GM12878 (cell line): ENCODE data around the gene ZNF132. TPM values are rescaled to one million over a fixed set of nuclear protein-coding genes. Genes with fewer than 3 reads are reported as not detected.
A peak's percentile ranks its signal among the peaks of the same experiment; 100 is the strongest.

Experiments used
- ATAC-seq: fragments of 200-7000 bp; cut with Tn5 transposase; 3 replicates; pipeline ENCODE4 v1.9.1; 2020; ENCODE audit warnings: mild to moderate bottlenecking, moderate library complexity
- BruUV-seq: library from RNA; stranded (reverse); fragments of 400-500 nt; replicated peaks from 2 replicates; lab custom pipeline; 2021; lab: Mats Ljungman, UMichigan
- CTCF ChIA-PET: fragments of 300-600 bp; sonication (Branson Sonifier 250); formaldehyde crosslinking; extraction: SDS; loops from one replicate; lab custom pipeline; 2021; ENCODE audit warnings: inconsistent platforms; lab: Yijun Ruan, JAX
- POLR2A ChIA-PET: fragments of 350-600 bp; formaldehyde crosslinking; extraction: SDS; loops from one replicate; lab custom pipeline; 2021; ENCODE audit warnings: inconsistent platforms; lab: Charles Lee
- RAD21 ChIA-PET: fragments of 300-600 bp; sonication (Branson Sonifier 250); formaldehyde crosslinking; loops from one replicate; lab custom pipeline; 2023; ENCODE audit warnings: antibody characterized with exemption; ENCODE audit not compliant: unreplicated experiment; lab: Charles Lee
- SMC1A ChIA-PET: fragments of 300-600 bp; sonication (Branson Sonifier 250); formaldehyde crosslinking; loops from one replicate; lab custom pipeline; 2023; ENCODE audit not compliant: unreplicated experiment, uncharacterized antibody; lab: Charles Lee
- DNase-seq: peaks from one replicate; pipeline ENCODE4 v3.0.0-alpha.2; 2011; ENCODE audit warnings: low read depth, low spot score
- FAIRE-seq: peaks from 3 replicates; lab custom pipeline; 2011; peaks lifted over from hg19 to GRCh38; lab: Jason Lieb, UNC
- H2AFZ ChIP-seq: 2 replicates; pipeline ENCODE4 v1.6.0; 2011; ENCODE audit warnings: low read depth, low read length, control low read depth; ENCODE audit not compliant: control insufficient read depth
- H3K27ac ChIP-seq: 2 replicates; pipeline ENCODE4 v1.5.1; 2011; ENCODE audit warnings: control low read depth; ENCODE audit not compliant: control insufficient read depth, insufficient read depth
- H3K27me3 ChIP-seq, 2 experiments: replicated peaks in 1 of 2; 2 replicates each; pipeline versions ENCODE4 v1.6.0 to v1.6.1; 2011; ENCODE audit warnings: low read length in 1 of 2; ENCODE audit not compliant: control insufficient read depth in 2 of 2, insufficient read depth in 2 of 2
- H3K36me3 ChIP-seq, 2 experiments: 2 replicates each; pipeline ENCODE4 v1.5.1; 2011; ENCODE audit warnings: low read length in 1 of 2; ENCODE audit not compliant: control insufficient read depth in 2 of 2, insufficient read depth in 2 of 2
- H3K4me1 ChIP-seq: 2 replicates; pipeline ENCODE4 v1.6.1; 2011; ENCODE audit warnings: mild to moderate bottlenecking, low read length, moderate library complexity, mixed read lengths; ENCODE audit not compliant: control insufficient read depth, insufficient read depth
- H3K4me2 ChIP-seq: 2 replicates; pipeline ENCODE4 v1.6.0; 2011; ENCODE audit warnings: control low read depth; ENCODE audit not compliant: control insufficient read depth, insufficient read depth
- H3K4me3 ChIP-seq: fragments of 200-600 bp; sonication (generic); 2 replicates; pipeline ENCODE4 v1.5.1; 2016
- H3K79me2 ChIP-seq: 2 replicates; pipeline ENCODE4 v1.6.0; 2011; ENCODE audit warnings: low read length; ENCODE audit not compliant: control insufficient read depth, insufficient read depth
- H3K9ac ChIP-seq: 2 replicates; pipeline ENCODE4 v1.8.0; 2011; ENCODE audit warnings: low read length, control low read depth, mixed read lengths; ENCODE audit not compliant: control insufficient read depth, insufficient read depth
- H3K9me3 ChIP-seq: replicated peaks from 3 replicates; pipeline ENCODE4 v1.5.1; 2011; ENCODE audit warnings: mild to moderate bottlenecking, low read length; ENCODE audit not compliant: control insufficient read depth, insufficient read depth
- H4K20me1 ChIP-seq: 2 replicates; pipeline ENCODE4 v1.6.0; 2011; ENCODE audit not compliant: control insufficient read depth, insufficient read depth
- BRCA1 ChIP-seq: IDR thresholded peaks from 2 replicates; pipeline ENCODE4 v1.6.1; 2011; ENCODE audit warnings: low read depth, low read length, improper control_type of control experiment
- DPF2 ChIP-seq: fragments of 450-650 bp; IDR thresholded peaks from 2 replicates; pipeline ENCODE4 v1.6.1; 2017; ENCODE audit warnings: mild to moderate bottlenecking
- HDAC2 ChIP-seq: fragments of 200-600 bp; sonication (generic); IDR thresholded peaks from 2 replicates; pipeline ENCODE4 v1.6.1; 2017
- NR2F1 ChIP-seq: fragments of 450-650 bp; conservative IDR thresholded peaks from 2 replicates; pipeline ENCODE4 v1.6.1; 2017; ENCODE audit warnings: mild to moderate bottlenecking
- POLR2A ChIP-seq: IDR thresholded peaks from 2 replicates; pipeline ENCODE4 v1.6.1; 2011; ENCODE audit warnings: low read depth, mild to moderate bottlenecking, low read length
- POLR2AphosphoS5 ChIP-seq: IDR thresholded peaks from 2 replicates; pipeline ENCODE4 v1.6.1; 2011; ENCODE audit warnings: mild to moderate bottlenecking, low read length, inconsistent platforms
- RELA ChIP-seq: fragments of 450-650 bp; IDR thresholded peaks from 2 replicates; pipeline ENCODE4 v1.8.0; 2014; ENCODE audit warnings: borderline replicate concordance; ENCODE audit not compliant: partially characterized antibody
- ZNF207 ChIP-seq: fragments of 450-650 bp; IDR thresholded peaks from 2 replicates; pipeline ENCODE4 v1.6.1; 2014; ENCODE audit warnings: antibody characterized with exemption, mild to moderate bottlenecking, borderline replicate concordance
- WGBS: methylation state at CpG from one replicate; pipeline ENCODE4 v1.1.6; 2016; ENCODE audit warnings: low lambda C conversion rate; ENCODE audit not compliant: insufficient replicate concordance, insufficient coverage; ENCODE audit errors: missing lambda C conversion rate; 5-methylcytosine and 5-hydroxymethylcytosine counted together
- in situ Hi-C: fragments of 300-500 bp; cut with MboI; formaldehyde crosslinking; loops from 9 replicates; pipeline ENCODE4 v1.14.3; 2018; ENCODE audit warnings: mixed read lengths
- intact Hi-C: fragments of 100-400 bp; cut with micrococcal nuclease; formaldehyde crosslinking; loops from one replicate; pipeline ENCODE4 v1.14.2; 2022; ENCODE audit not compliant: unreplicated experiment
- polyA plus RNA-seq, 11 experiments: library from polyadenylated mRNA; depleted of rRNA in 4 of 11; unstranded in 6 of 11; stranded (reverse) in 5 of 11; fragments of >200 nt; fragmentation: Nextera tagmentation in 4 of 11; fragmentation: Illumina TruSeq in 1 of 11; extraction: Ambion mirVana in 4 of 11; extraction: Trizol in 1 of 11; gene quantifications; 1 replicate in 1 of 11; 2 replicates in 10 of 11; pipeline versions ENCODE4 v1.2.1 to v1.2.3, GENCODE V29; 2011 to 2016; ENCODE audit warnings: inconsistent platforms in 2 of 11, missing spikeins in 2 of 11, low read depth in 1 of 11
- total RNA-seq, 4 experiments: library from RNA; depleted of rRNA in 3 of 4; stranded (reverse); fragments of >200 nt in 3 of 4; fragmentation: Illumina TruSeq in 1 of 4; extraction: Trizol in 1 of 4; gene quantifications; 2 replicates each; pipeline versions ENCODE4 v1.2.1 to v1.2.3, GENCODE V29; 2013 to 2021
- TF ChIP-seq, protein P1 (sequence below): fragments of 150-350 bp; IDR thresholded peaks from 2 replicates; pipeline ENCODE4 v1.6.1; 2014; ENCODE audit warnings: mild to moderate bottlenecking, low read depth, low read length
- TF ChIP-seq, protein P2 (sequence below): fragments of 450-650 bp; IDR thresholded peaks from 2 replicates; pipeline ENCODE4 v1.6.1; 2017; ENCODE audit warnings: low read depth, mild to moderate bottlenecking, moderate library complexity

ZNF132 gene
- total and polyA plus RNA-seq, 10 of the 15 experiments (the other 5 are each of a cell fraction or from before 2014, with no cell fraction given), result 0.56 to 4.0 (median 2.3) TPM

DNA sequence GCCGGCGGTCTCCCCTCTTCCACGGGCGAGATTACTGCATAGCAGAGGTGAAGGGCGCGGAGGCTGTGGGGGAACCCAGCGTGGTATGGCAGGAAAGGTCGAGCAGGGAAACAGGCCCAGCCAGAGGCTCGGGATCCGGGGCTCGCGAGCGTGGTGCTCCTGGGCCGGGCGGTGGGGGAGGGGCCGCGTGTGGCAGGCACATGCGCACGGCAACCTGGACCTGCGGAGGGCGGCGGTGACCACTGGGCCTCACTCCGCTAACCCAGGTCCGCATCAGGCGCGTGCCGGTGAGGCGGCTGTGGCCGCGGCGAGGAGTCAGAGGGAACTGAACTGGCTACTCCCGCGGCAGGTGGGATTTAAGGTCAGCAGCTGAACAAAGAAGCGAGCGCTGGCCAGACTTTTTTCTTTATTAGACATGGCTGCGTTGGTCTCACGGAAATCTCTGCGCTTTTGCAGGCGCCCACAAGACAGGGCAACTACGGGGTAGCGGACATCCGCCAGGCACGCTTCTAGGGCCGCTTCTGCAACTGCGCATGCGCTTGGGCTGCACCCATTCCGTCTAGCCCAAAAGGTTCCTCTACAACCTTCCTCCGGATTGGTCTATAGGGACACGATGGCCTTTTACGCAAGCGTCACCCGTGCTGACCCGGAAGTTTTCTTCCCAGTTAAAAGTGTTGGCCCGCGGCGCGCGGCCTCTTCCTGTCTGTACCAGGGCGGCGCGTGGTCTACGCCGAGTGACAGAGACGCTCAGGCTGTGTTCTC is 53.2 kb downstream of the ZNF132 start, which contains the start of gene RPS5 (continued):
- TF ChIP-seq, protein P1, sequence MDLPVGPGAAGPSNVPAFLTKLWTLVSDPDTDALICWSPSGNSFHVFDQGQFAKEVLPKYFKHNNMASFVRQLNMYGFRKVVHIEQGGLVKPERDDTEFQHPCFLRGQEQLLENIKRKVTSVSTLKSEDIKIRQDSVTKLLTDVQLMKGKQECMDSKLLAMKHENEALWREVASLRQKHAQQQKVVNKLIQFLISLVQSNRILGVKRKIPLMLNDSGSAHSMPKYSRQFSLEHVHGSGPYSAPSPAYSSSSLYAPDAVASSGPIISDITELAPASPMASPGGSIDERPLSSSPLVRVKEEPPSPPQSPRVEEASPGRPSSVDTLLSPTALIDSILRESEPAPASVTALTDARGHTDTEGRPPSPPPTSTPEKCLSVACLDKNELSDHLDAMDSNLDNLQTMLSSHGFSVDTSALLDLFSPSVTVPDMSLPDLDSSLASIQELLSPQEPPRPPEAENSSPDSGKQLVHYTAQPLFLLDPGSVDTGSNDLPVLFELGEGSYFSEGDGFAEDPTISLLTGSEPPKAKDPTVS, result no peak
- TF ChIP-seq BRCA1, result no peak

DNA sequence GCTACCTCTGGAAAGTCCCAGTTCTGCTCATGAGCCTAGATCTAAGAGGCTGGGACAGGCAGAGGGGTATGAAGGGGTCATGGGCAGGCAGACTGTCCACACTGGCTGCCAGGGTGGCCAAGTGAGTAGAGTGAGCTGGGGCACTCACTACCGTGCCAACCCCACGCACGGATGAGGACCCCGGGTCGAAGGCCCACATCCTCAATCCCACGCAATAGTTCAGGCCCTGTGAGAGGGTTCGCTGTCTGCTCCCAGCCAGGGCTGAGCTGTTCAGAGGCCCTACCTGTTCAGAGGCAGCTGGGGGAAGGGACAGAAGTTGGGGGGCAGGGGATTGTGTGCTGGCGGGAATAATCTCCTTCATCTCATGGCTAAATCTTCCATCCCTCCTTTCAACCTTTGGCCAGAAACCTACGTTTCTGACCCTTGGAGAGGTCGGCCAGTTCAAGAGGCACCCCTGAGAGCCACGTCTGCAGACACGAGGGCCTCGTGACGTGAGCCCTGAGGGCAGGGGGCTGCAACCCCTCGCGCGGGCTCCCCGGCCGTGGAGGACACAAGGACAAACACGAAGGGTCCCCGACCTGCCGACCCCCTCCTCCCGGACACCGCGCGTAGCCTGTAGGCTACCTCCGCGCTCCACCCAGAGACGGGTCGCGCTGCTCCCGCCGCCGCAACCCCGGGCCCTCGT is 53.9 kb downstream of the ZNF132 start:
- intact Hi-C loops, result no loop called here
- Histone ChIP-seq H3K4me1 (peaks cover 15% of the 10 kb centered on the region), H3K9ac (peak overlapping the region; percentile 96), H3K36me3 (peaks cover 0 to 14% of the 10 kb centered on the region in 2 experiments), H3K4me2 (peak overlapping the region; percentile 85), H3K27me3 (no peaks in the 10 kb centered on the region), H2AFZ (peak overlapping the region; percentile 68), H3K4me3 (peak overlapping the region; percentile 79), H4K20me1 (no peaks in the 10 kb centered on the region), H3K9me3 (no peaks in the 10 kb centered on the region), H3K27ac (peak overlapping the region; percentile 97), H3K79me2 (peaks cover 44% of the 10 kb centered on the region)
- 2% methylated on average over 36 of the region's 36 CpGs for WGBS
- no TSS peak for BruUV-seq
- FAIRE-seq (no peak), ATAC-seq (peak; percentile 21), DNase-seq (no peak)
- TF ChIP-seq RELA, result peak; percentile 15
- TF ChIP-seq, protein P2, sequence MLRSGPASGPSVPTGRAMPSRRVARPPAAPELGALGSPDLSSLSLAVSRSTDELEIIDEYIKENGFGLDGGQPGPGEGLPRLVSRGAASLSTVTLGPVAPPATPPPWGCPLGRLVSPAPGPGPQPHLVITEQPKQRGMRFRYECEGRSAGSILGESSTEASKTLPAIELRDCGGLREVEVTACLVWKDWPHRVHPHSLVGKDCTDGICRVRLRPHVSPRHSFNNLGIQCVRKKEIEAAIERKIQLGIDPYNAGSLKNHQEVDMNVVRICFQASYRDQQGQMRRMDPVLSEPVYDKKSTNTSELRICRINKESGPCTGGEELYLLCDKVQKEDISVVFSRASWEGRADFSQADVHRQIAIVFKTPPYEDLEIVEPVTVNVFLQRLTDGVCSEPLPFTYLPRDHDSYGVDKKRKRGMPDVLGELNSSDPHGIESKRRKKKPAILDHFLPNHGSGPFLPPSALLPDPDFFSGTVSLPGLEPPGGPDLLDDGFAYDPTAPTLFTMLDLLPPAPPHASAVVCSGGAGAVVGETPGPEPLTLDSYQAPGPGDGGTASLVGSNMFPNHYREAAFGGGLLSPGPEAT, result peak; percentile 44
- peak; percentile 61 for TF ChIP-seq POLR2A
- TF ChIP-seq NR2F1, result 0 out of 2 replicates have a peak, but pooled peaks have one; percentile 22
- no peak for TF ChIP-seq ZNF207
- peak; percentile 53; the same call in 1 of the 2 replicates for TF ChIP-seq POLR2AphosphoS5
- no peak for TF ChIP-seq HDAC2
- 0 out of 2 replicates have a peak, but pooled peaks have one; percentile 13 for TF ChIP-seq DPF2
- POLR2A ChIA-PET, result interaction anchor here (0.6 to 1.5 kb wide), 5 partner anchors 8 to 490 kb away, joined by 3 to 4 read pairs (median 4); no protein-coding TSS in a partner anchor
- in situ Hi-C loops, result no loop called here
- RAD21 ChIA-PET, result interaction anchor here (1.0 kb wide), 1 partner anchor 24 kb away, joined by 3 read pairs; no protein-coding TSS in a partner anchor
- CTCF ChIA-PET, result interaction anchor here (1.5 kb wide), 1 partner anchor 134 kb away, joined by 5 read pairs; the partner anchor contains the start of gene ZBTB45
- SMC1A ChIA-PET, result interaction anchor here (1.5 kb wide), 1 partner anchor 22 kb away, joined by 3 read pairs; no protein-coding TSS in a partner anchor
